Activated CD4-positive, alpha-beta memory T cell treated with anti-CD3 and anti-CD28 coated beads for 36 hours (primary cell): ENCODE measurements around the gene KRT2. TPM values are rescaled to one million over a fixed set of nuclear protein-coding genes. Genes with fewer than 3 reads are reported as not detected.

Experiments used
- CTCF ChIA-PET: fragments of 350-600 bp; sonication (Branson Sonifier 250); formaldehyde crosslinking; loops from one replicate; lab custom pipeline; 2021; ENCODE audit warnings: antibody characterized with exemption, inconsistent platforms; lab: Charles Lee
- POLR2A ChIA-PET: fragments of 350-600 bp; sonication (Branson Sonifier 250); formaldehyde crosslinking; loops from one replicate; lab custom pipeline; 2021; ENCODE audit warnings: antibody characterized with exemption; lab: Charles Lee
- DNase-seq: peaks from one replicate; pipeline ENCODE4 v3.0.0-alpha.2; 2020
- H3K27ac Mint-ChIP-seq: one replicate; pipeline ENCODE4 v1.8.0; 2021; ENCODE audit warnings: mixed read lengths
- H3K27me3 Mint-ChIP-seq: one replicate; pipeline ENCODE4 v1.8.0; 2021; ENCODE audit warnings: mixed read lengths
- H3K36me3 Mint-ChIP-seq: one replicate; pipeline ENCODE4 v1.8.0; 2021; ENCODE audit warnings: mixed read lengths
- H3K4me1 Mint-ChIP-seq: one replicate; pipeline ENCODE4 v1.8.0; 2021; ENCODE audit warnings: low read depth, mixed read lengths
- H3K4me3 Mint-ChIP-seq: one replicate; pipeline ENCODE4 v1.8.0; 2021; ENCODE audit warnings: mild to moderate bottlenecking, mixed read lengths
- H3K9me3 Mint-ChIP-seq: one replicate; pipeline ENCODE4 v1.8.0; 2021; ENCODE audit warnings: mixed read lengths
- intact Hi-C: fragments of 100-400 bp; cut with micrococcal nuclease; formaldehyde crosslinking; loops from one replicate; pipeline ENCODE4 v1.15.1; 2023
- total RNA-seq, 2 experiments: library from RNA; stranded (reverse); gene quantifications; one replicate each; pipeline ENCODE4 v1.2.3, GENCODE V29; 2021

The KRT2 gene
- total RNA-seq, 2 experiments from 2014 or later = not detected

DNA sequence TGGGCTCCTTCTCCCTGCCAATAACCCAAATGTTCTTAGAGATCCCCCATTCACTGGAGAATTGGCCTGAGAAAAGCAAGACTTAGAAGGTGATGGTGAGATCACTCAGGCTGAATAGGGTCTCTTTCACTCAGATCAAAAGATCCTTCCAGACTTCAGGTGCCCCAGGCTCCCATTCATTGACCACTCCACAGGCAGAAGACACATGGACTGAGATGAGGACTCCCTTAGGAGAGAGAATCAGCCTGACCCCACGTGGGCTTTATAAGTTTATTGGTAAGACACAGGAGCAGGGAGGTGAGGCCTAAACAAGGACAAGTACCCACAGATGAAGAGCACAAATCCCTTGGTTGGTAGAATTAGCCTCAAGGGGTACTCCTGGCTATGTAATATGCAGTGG lies 44.7 kb downstream of the KRT2 start:
- Mint-ChIP-seq H3K4me1 (peaks cover 54% of the 10 kb centered on the region), H3K27me3 (no peaks in the 10 kb centered on the region), H3K36me3 (no peaks in the 10 kb centered on the region), H3K27ac (no peak overlapping the region), H3K9me3 (no peaks in the 10 kb centered on the region), H3K4me3 (no peak overlapping the region)
- ChIA-PET POLR2A (no interaction called here), CTCF (no interaction called here)
- DNase-seq = no peak
- intact Hi-C loops = no loop called here

DNA sequence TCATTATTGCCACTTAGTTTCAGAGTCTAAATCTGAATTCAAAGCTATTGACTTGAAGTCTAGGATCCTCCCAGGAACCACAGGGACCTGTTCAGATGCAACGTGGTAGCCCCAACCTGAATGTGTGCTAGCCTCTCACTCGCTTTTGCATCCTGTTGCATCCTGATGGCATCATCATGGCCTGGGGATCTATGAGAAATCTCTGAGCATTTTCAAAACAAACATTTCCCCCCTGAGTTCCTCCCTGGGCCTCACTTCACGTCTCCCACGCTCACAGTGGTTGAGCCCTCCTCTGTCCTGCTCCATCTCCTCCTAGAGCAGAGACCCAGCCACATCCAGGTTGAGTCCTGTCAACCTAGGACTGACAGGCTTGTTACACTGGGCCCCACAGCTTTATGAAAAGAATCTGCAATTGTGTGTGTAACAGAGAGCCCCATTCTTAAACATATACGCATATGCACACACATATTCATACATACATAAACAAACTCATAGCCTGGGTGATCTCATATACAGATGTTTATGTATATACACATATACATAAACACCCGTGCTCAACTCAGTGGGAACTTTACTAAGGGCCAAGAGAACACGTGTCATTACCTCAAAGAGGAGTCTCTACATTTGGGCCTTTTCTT lies 45.3 kb downstream of the KRT2 start:
- no peaks in the 10 kb centered on the region for H3K36me3 Mint-ChIP-seq
- ChIA-PET CTCF (interaction anchor here (1.2 kb wide), 1 partner anchor 264 kb away, joined by 4 read pairs; no protein-coding TSS in a partner anchor), POLR2A (no interaction called here)
- no peak for DNase-seq
- no peaks in the 10 kb centered on the region for H3K27me3 Mint-ChIP-seq
- peaks cover 50% of the 10 kb centered on the region for H3K4me1 Mint-ChIP-seq
- no peak overlapping the region for H3K4me3 Mint-ChIP-seq
- intact Hi-C loops = no loop called here
- no peak overlapping the region for H3K27ac Mint-ChIP-seq
- H3K9me3 Mint-ChIP-seq = no peaks in the 10 kb centered on the region

DNA sequence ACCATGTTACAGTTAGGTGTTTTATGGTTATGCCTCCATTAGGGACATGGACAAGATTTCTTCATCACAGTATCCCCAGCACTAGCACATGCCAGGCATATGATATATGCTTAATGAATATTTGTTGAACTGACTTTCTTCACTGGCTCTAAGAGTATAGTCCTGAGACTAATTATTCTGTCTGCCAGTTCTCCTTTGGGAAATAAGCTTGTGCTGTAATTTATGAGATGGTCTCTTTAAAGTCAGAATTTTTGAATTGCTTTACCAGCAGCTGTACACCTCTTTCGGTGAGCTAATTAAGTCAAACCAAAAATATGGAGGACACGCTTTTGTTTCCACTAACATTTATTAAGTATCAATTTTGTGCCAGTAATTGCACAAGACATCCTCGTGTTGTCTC lies 45.9 kb downstream of the KRT2 start:
- Mint-ChIP-seq H3K36me3 (no peaks in the 10 kb centered on the region), H3K9me3 (no peaks in the 10 kb centered on the region), H3K27me3 (no peaks in the 10 kb centered on the region), H3K4me1 (peaks cover 46% of the 10 kb centered on the region), H3K4me3 (no peak overlapping the region), H3K27ac (no peak overlapping the region)
- no peak for DNase-seq
- intact Hi-C loops = no loop called here
- CTCF ChIA-PET = interaction anchor here (1.2 kb wide), 1 partner anchor 265 kb away, joined by 4 read pairs; no protein-coding TSS in a partner anchor
- POLR2A ChIA-PET = no interaction called here

DNA sequence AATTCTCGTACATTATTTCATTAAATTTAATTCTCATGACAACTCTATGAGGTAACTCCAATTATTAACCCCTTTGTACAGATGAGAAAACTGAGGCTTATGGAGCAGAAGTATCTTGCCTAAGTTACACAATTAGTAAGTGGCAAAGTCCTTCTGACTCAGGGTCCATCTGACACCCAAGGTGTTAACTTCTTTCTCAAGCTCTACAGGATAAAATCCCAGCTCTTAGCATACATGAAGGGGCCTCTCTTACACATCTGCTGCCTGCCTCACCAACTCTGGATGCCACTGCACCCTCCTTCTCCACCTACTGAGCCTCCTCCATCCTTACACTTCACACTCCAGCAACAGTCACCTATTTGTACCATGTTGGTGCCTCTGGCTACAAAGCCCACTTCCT lies 46.5 kb downstream of the KRT2 start:
- Mint-ChIP-seq H3K27me3 (no peaks in the 10 kb centered on the region), H3K9me3 (no peaks in the 10 kb centered on the region), H3K4me1 (peaks cover 42% of the 10 kb centered on the region), H3K4me3 (no peak overlapping the region), H3K27ac (no peak overlapping the region), H3K36me3 (no peaks in the 10 kb centered on the region)
- DNase-seq = no peak
- POLR2A ChIA-PET = no interaction called here
- intact Hi-C loops = no loop called here
- CTCF ChIA-PET = interaction anchor here (1.2 kb wide), 1 partner anchor 265 kb away, joined by 4 read pairs; no protein-coding TSS in a partner anchor

- Mint-ChIP-seq H3K27me3 (no peaks in the 10 kb centered on the region), H3K4me1 (peaks cover 38% of the 10 kb centered on the region)
These were observed 47.2 kb downstream of the KRT2 start for GRCh38 chr12:52604859-52605258.

GRCh38 chr12:52603314-52603713 lies 48.7 kb downstream of the KRT2 start:
- no peaks in the 10 kb centered on the region for H3K27me3 Mint-ChIP-seq
- CTCF ChIA-PET = no interaction called here
- POLR2A ChIA-PET = no interaction called here
- peaks cover 25% of the 10 kb centered on the region for H3K4me1 Mint-ChIP-seq
- H3K27ac Mint-ChIP-seq = no peak overlapping the region
- H3K9me3 Mint-ChIP-seq = no peaks in the 10 kb centered on the region
- no peak overlapping the region for H3K4me3 Mint-ChIP-seq
- intact Hi-C loops = no loop called here
- no peak for DNase-seq
- no peaks in the 10 kb centered on the region for H3K36me3 Mint-ChIP-seq

More at GRCh38 chr12:52604859-52605258, 47.2 kb downstream of the KRT2 start:
- no peaks in the 10 kb centered on the region for H3K36me3 Mint-ChIP-seq
- CTCF ChIA-PET = no interaction called here
- H3K4me3 Mint-ChIP-seq = no peak overlapping the region
- POLR2A ChIA-PET = no interaction called here
- H3K27ac Mint-ChIP-seq = no peak overlapping the region
- intact Hi-C loops = no loop called here
- peak; percentile 30 for DNase-seq
- no peaks in the 10 kb centered on the region for H3K9me3 Mint-ChIP-seq

DNA sequence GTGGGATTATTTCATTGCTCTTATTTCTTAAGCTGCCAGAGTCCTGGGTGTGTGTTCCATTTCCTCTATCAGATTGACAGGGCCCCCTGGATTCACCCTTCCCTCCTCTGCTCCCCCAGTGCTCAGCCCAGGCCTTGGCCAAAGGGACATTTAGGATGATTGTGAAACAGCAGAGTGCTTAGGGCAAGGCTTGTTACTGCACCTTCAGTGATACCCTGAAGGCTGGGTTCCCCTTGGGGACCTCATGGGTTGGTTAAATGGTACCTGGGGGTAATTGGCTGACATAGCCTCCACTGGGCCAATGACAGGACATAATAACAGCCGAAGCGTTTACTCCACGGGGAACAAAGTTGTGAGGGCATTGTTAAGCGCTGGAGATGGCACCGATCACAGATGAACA lies 49.5 kb downstream of the KRT2 start:
- no peaks in the 10 kb centered on the region for H3K36me3 Mint-ChIP-seq
- no peak overlapping the region for H3K4me3 Mint-ChIP-seq
- no peaks in the 10 kb centered on the region for H3K9me3 Mint-ChIP-seq
- peaks cover 21% of the 10 kb centered on the region for H3K4me1 Mint-ChIP-seq
- no peaks in the 10 kb centered on the region for H3K27me3 Mint-ChIP-seq
- ChIA-PET CTCF (no interaction called here), POLR2A (no interaction called here)
- DNase-seq = no peak
- intact Hi-C loops = no loop called here
- H3K27ac Mint-ChIP-seq = no peak overlapping the region

DNA sequence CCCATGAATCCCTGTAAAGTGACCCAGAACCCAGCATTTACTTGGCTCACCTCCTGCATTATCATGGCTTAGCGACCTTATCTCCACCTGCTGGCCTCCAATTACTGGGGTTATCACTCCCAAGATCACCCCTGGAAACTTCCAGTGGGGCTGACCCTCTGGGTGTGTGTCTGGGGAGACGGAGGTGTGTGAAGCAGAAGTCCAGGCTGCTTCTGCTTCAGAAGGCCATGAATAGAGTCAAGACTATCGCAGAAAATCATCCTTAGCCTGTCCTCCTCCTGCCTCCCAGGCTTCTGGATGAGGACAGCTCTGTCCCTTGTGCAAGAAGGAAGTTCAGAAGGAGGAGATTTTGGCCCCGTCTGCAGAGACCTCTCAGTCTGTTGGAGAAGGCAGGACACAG lies 50.3 kb downstream of the KRT2 start:
- H3K9me3 Mint-ChIP-seq = no peaks in the 10 kb centered on the region
- H3K27me3 Mint-ChIP-seq = no peaks in the 10 kb centered on the region
- no peak overlapping the region for H3K4me3 Mint-ChIP-seq
- DNase-seq = no peak
- peaks cover 20% of the 10 kb centered on the region for H3K4me1 Mint-ChIP-seq
- no peaks in the 10 kb centered on the region for H3K36me3 Mint-ChIP-seq
- no peak overlapping the region for H3K27ac Mint-ChIP-seq
- ChIA-PET POLR2A (no interaction called here), CTCF (no interaction called here)
- intact Hi-C loops = no loop called here

GRCh38 chr12:52600941-52601481 lies 51.0 kb downstream of the KRT2 start, which contains the start of gene KRT72:
TSS of gene KRT72 (minus strand) at chr12:52601463. CDS start at chr12:52601452, 11 bp downstream.
- no peak for DNase-seq

GRCh38 chr12:52600475-52600874 lies 51.5 kb downstream of the KRT2 start:
- H3K4me1 Mint-ChIP-seq = peaks cover 16% of the 10 kb centered on the region
- ChIA-PET POLR2A (no interaction called here), CTCF (no interaction called here)
- no peak for DNase-seq
- peaks cover 2% of the 10 kb centered on the region for H3K27me3 Mint-ChIP-seq
- intact Hi-C loops = no loop called here
- no peaks in the 10 kb centered on the region for H3K36me3 Mint-ChIP-seq
- H3K27ac Mint-ChIP-seq = no peak overlapping the region
- H3K4me3 Mint-ChIP-seq = no peak overlapping the region
- H3K9me3 Mint-ChIP-seq = no peaks in the 10 kb centered on the region

More at GRCh38 chr12:52600941-52601481, 51.0 kb downstream of the KRT2 start, which contains the start of gene KRT72:
- intact Hi-C loops = no loop called here
- ChIA-PET POLR2A (no interaction called here), CTCF (no interaction called here)
- no peaks in the 10 kb centered on the region for H3K36me3 Mint-ChIP-seq
- H3K9me3 Mint-ChIP-seq = no peaks in the 10 kb centered on the region
- peaks cover 19% of the 10 kb centered on the region for H3K4me1 Mint-ChIP-seq
- no peaks in the 10 kb centered on the region for H3K27me3 Mint-ChIP-seq
- no peak within 1 kb of the TSS for H3K27ac Mint-ChIP-seq
- no peak within 1 kb of the TSS for H3K4me3 Mint-ChIP-seq

- ChIA-PET POLR2A (no interaction called here), CTCF (no interaction called here)
- Mint-ChIP-seq H3K27me3 (peaks cover 2% of the 10 kb centered on the region), H3K36me3 (no peaks in the 10 kb centered on the region), H3K4me3 (no peak overlapping the region), H3K4me1 (peaks cover 13% of the 10 kb centered on the region), H3K27ac (no peak overlapping the region), H3K9me3 (no peaks in the 10 kb centered on the region)
- DNase-seq = no peak
- intact Hi-C loops = no loop called here
These were observed 51.9 kb downstream of the KRT2 start for GRCh38 chr12:52600071-52600470.

DNA sequence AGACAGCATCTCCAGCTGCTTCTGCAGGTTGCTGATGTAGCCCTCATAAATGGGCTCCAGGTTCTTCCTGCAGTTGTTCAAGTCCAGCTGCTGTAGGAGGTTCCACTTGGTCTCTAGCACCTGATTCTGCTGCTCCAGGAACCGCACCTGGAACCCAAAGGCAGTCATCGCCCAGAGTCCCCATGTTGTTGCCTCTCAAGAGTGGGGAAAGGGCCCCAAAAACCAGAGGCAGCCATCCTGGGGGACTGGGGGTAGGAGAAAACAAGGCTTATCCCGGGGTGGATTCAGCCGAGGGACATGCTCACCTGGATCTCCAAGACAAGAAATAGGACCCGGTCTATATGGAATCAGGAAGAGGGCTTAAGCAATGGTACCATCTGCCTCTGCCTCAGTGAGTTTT lies 53.0 kb downstream of the KRT2 start:
- Mint-ChIP-seq H3K4me3 (no peak overlapping the region), H3K4me1 (peaks cover 6% of the 10 kb centered on the region), H3K9me3 (no peaks in the 10 kb centered on the region), H3K27ac (no peak overlapping the region), H3K36me3 (no peaks in the 10 kb centered on the region), H3K27me3 (peaks cover 2% of the 10 kb centered on the region)
- DNase-seq = no peak
- intact Hi-C loops = no loop called here
- ChIA-PET CTCF (no interaction called here), POLR2A (no interaction called here)
